GM21381 (cell line): ENCODE measurements around the gene HAUS7.
A peak's percentile ranks its signal among the peaks of the same experiment; 100 is the strongest.

Experiments used
- ATAC-seq: cut with Tn5 transposase; IDR thresholded peaks from one replicate; pipeline ENCODE4 v1.9.1; 2021; ENCODE audit warnings: mild to moderate bottlenecking, moderate library complexity; ENCODE audit not compliant: unreplicated experiment

The HAUS7 gene

GRCh38 chrX:153470411-153471363, at the start of gene HAUS7:
TSS of gene HAUS7 (minus strand) at chrX:153470576. CDS start at chrX:153470557, 19 bp downstream.
- peak; percentile 81 for ATAC-seq

GRCh38 chrX:153519569-153520286, 49.4 kb upstream of the HAUS7 start:
- ATAC-seq: no peak

GRCh38 chrX:153517946-153518834, 47.8 kb upstream of the HAUS7 start:
- no peak for ATAC-seq

- no peak for ATAC-seq
Measured at GRCh38 chrX:153517423-153517822, 47.0 kb upstream of the HAUS7 start, which contains the start of gene ATP2B3. TSS of gene ATP2B3 (plus strand) at chrX:153517642. CDS start at chrX:153536248, 18,606 bp downstream.

- ATAC-seq: no peak
Measured at GRCh38 chrX:153516073-153516472, 45.7 kb upstream of the HAUS7 start.

GRCh38 chrX:153515435-153515834, 45.1 kb upstream of the HAUS7 start:
- no peak for ATAC-seq

GRCh38 chrX:153514259-153514658, 43.9 kb upstream of the HAUS7 start:
- ATAC-seq: no peak

GRCh38 chrX:153513265-153513664, 42.9 kb upstream of the HAUS7 start:
- no peak for ATAC-seq

GRCh38 chrX:153512501-153512893, 42.1 kb upstream of the HAUS7 start:
- no peak for ATAC-seq

GRCh38 chrX:153511784-153512500, 41.6 kb upstream of the HAUS7 start:
- no peak for ATAC-seq

GRCh38 chrX:153510383-153510782, 40.0 kb upstream of the HAUS7 start:
- no peak for ATAC-seq

- ATAC-seq: no peak
Measured at GRCh38 chrX:153509592-153509991, 39.2 kb upstream of the HAUS7 start.

GRCh38 chrX:153507484-153508178, 37.3 kb upstream of the HAUS7 start:
- peak; percentile 70 for ATAC-seq

GRCh38 chrX:153505361-153505760, 35.0 kb upstream of the HAUS7 start:
- ATAC-seq: no peak

- ATAC-seq: no peak
Measured at GRCh38 chrX:153504445-153505016, 34.2 kb upstream of the HAUS7 start.

GRCh38 chrX:153502796-153503195, 32.4 kb upstream of the HAUS7 start:
- no peak for ATAC-seq

GRCh38 chrX:153502131-153502530, 31.8 kb upstream of the HAUS7 start:
- ATAC-seq: no peak

- ATAC-seq: no peak
Measured at GRCh38 chrX:153501530-153501929, 31.2 kb upstream of the HAUS7 start.

GRCh38 chrX:153500676-153501280, 30.4 kb upstream of the HAUS7 start:
- ATAC-seq: no peak
